DOHH2 (cell line): Measurements from ENCODE around the gene CIB4.
"Not testable (repeated sequence)": the region's sequence is repeated elsewhere in the genome, so short reads cannot be mapped to it uniquely, and the experiment has no call there.

ENCODE experiments used
- H3F3A ChIP-seq: fragments of 200-600 bp; sonication (generic), shearing (Covaris generic); 2 replicates; pipeline ENCODE4 v1.6.0; 2016; ENCODE audit warnings: antibody characterized with exemption, mild to moderate bottlenecking; ENCODE audit not compliant: control insufficient read depth, insufficient read depth
- H3K27ac ChIP-seq: fragments of 200-600 bp; sonication (generic); 2 replicates; pipeline ENCODE4 v1.5.1; 2014; ENCODE audit warnings: low read depth, mild to moderate bottlenecking, low read length, moderate library complexity
- H3K27me3 ChIP-seq: fragments of 200-600 bp; sonication (generic); 2 replicates; pipeline ENCODE4 v1.6.1; 2014; ENCODE audit warnings: mild to moderate bottlenecking, low read length, mixed read lengths; ENCODE audit not compliant: control insufficient read depth
- H3K36me3 ChIP-seq: fragments of 200-600 bp; sonication (generic); 2 replicates; pipeline ENCODE4 v1.6.1; 2014; ENCODE audit warnings: mild to moderate bottlenecking, low read length, moderate library complexity, mixed read lengths; ENCODE audit not compliant: control insufficient read depth
- H3K4me1 ChIP-seq: fragments of 200-600 bp; sonication (generic); 2 replicates; pipeline ENCODE4 v1.6.1; 2014; ENCODE audit warnings: mild to moderate bottlenecking, low read length, mixed read lengths; ENCODE audit not compliant: control insufficient read depth
- H3K4me2 ChIP-seq: fragments of 200-600 bp; sonication (generic); 2 replicates; pipeline ENCODE4 v1.6.0; 2014; ENCODE audit warnings: mild to moderate bottlenecking, low read length, moderate library complexity
- H3K4me3 ChIP-seq: fragments of 200-600 bp; sonication (generic); 2 replicates; pipeline ENCODE4 v1.5.1; 2014; ENCODE audit warnings: mild to moderate bottlenecking, low read length, mixed read lengths
- H3K79me2 ChIP-seq: fragments of 200-600 bp; sonication (generic); 2 replicates; pipeline ENCODE4 v1.6.1; 2014; ENCODE audit warnings: mild to moderate bottlenecking, low read length, mixed read lengths; ENCODE audit not compliant: control insufficient read depth
- H3K9me2 ChIP-seq: fragments of 200-600 bp; sonication (generic); replicated peaks from 2 replicates; pipeline ENCODE4 v1.6.1; 2014; ENCODE audit warnings: mild to moderate bottlenecking, low read length, mixed read lengths; ENCODE audit not compliant: control insufficient read depth
- H3K9me3 ChIP-seq: fragments of 200-600 bp; sonication (generic); 2 replicates; pipeline ENCODE4 v1.6.1; 2014; ENCODE audit warnings: antibody characterized with exemption, low read length, mixed read lengths; ENCODE audit not compliant: control insufficient read depth, insufficient read depth
- H4K20me1 ChIP-seq: fragments of 200-600 bp; sonication (generic); 2 replicates; pipeline ENCODE4 v1.6.0; 2014; ENCODE audit warnings: low read depth, mild to moderate bottlenecking, antibody characterized with exemption, low read length, moderate library complexity; ENCODE audit not compliant: control insufficient read depth, insufficient read depth
- CTCF ChIP-seq: fragments of 200-600 bp; sonication (generic); IDR thresholded peaks from one replicate; pipeline ENCODE4 v1.5.1; 2014; ENCODE audit warnings: antibody characterized with exemption, mild to moderate bottlenecking, low read depth, low read length; ENCODE audit not compliant: poor library complexity, severe bottlenecking
- EZH2phosphoT487 ChIP-seq: fragments of 200-600 bp; sonication (generic); IDR thresholded peaks from 2 replicates; pipeline ENCODE4 v1.6.1; 2017; ENCODE audit warnings: borderline replicate concordance, mild to moderate bottlenecking, antibody characterized with exemption, low read length, moderate library complexity, mixed read lengths

Gene CIB4

GRCh38 chr2:26668041-26668440, 26.9 kb upstream of the CIB4 start:
- Histone ChIP-seq H3F3A (no peaks in the 10 kb centered on the region), H3K27me3 (peaks cover 12% of the 10 kb centered on the region), H3K4me1 (no peaks in the 10 kb centered on the region), H3K79me2 (no peaks in the 10 kb centered on the region), H4K20me1 (no peaks in the 10 kb centered on the region), H3K27ac (no peak overlapping the region), H3K9me3 (no peaks in the 10 kb centered on the region), H3K4me2 (no peak overlapping the region), H3K9me2 (no peaks in the 10 kb centered on the region), H3K4me3 (no peak overlapping the region), H3K36me3 (no peaks in the 10 kb centered on the region)
- TF ChIP-seq EZH2phosphoT487 (no peak), CTCF (no peak)

GRCh38 chr2:26666671-26667070, 25.5 kb upstream of the CIB4 start:
- TF ChIP-seq CTCF (no peak), EZH2phosphoT487 (no peak)
- no peak overlapping the region for H3K4me2 ChIP-seq
- no peaks in the 10 kb centered on the region for H3K9me2 ChIP-seq
- no peaks in the 10 kb centered on the region for H3K9me3 ChIP-seq
- no peaks in the 10 kb centered on the region for H4K20me1 ChIP-seq
- H3K27me3 ChIP-seq = peaks cover 11% of the 10 kb centered on the region
- H3K4me1 ChIP-seq = no peaks in the 10 kb centered on the region
- H3K79me2 ChIP-seq = no peaks in the 10 kb centered on the region
- H3K4me3 ChIP-seq = no peak overlapping the region
- H3F3A ChIP-seq = no peaks in the 10 kb centered on the region
- H3K36me3 ChIP-seq = no peaks in the 10 kb centered on the region
- no peak overlapping the region for H3K27ac ChIP-seq

- H3K27ac ChIP-seq, H3K4me1 ChIP-seq, H4K20me1 ChIP-seq, H3K4me2 ChIP-seq, H3K79me2 ChIP-seq, H3F3A ChIP-seq, H3K36me3 ChIP-seq, H3K9me3 ChIP-seq, H3K4me3 ChIP-seq, H3K9me2 ChIP-seq: not testable (repeated sequence)
- H3K27me3 ChIP-seq = peaks cover 11% of the 10 kb centered on the region
Measured at GRCh38 chr2:26665296-26665695, 24.1 kb upstream of the CIB4 start.

GRCh38 chr2:26660363-26660962, 19.3 kb upstream of the CIB4 start:
- no peak overlapping the region for H3K27ac ChIP-seq
- no peak overlapping the region for H3K4me3 ChIP-seq

More at GRCh38 chr2:26660363-26660962, 19.3 kb upstream of the CIB4 start:
- Histone ChIP-seq H3K27me3 (peaks cover 4% of the 10 kb centered on the region; the same call in 1 of the 2 replicates), H3K79me2 (no peaks in the 10 kb centered on the region), H3F3A (no peaks in the 10 kb centered on the region), H3K9me2 (no peaks in the 10 kb centered on the region), H3K4me2 (no peak overlapping the region), H3K36me3 (no peaks in the 10 kb centered on the region), H3K9me3 (peaks cover 4% of the 10 kb centered on the region), H4K20me1 (no peaks in the 10 kb centered on the region), H3K4me1 (no peaks in the 10 kb centered on the region)
- no peak for TF ChIP-seq CTCF
- TF ChIP-seq EZH2phosphoT487 = no peak
